HG02981 (cell line): ENCODE data around the gene BGN.

ENCODE experiments used
- ATAC-seq: cut with Tn5 transposase; IDR thresholded peaks from one replicate; pipeline ENCODE4 v1.9.1; 2021; ENCODE audit warnings: mild to moderate bottlenecking, moderate library complexity; ENCODE audit not compliant: unreplicated experiment

Gene BGN

GRCh38 chrX:153502796-153503195 lies 8.0 kb downstream of the BGN start:
- no peak for ATAC-seq

GRCh38 chrX:153504445-153505016 lies 9.8 kb downstream of the BGN start:
- ATAC-seq: no peak

DNA sequence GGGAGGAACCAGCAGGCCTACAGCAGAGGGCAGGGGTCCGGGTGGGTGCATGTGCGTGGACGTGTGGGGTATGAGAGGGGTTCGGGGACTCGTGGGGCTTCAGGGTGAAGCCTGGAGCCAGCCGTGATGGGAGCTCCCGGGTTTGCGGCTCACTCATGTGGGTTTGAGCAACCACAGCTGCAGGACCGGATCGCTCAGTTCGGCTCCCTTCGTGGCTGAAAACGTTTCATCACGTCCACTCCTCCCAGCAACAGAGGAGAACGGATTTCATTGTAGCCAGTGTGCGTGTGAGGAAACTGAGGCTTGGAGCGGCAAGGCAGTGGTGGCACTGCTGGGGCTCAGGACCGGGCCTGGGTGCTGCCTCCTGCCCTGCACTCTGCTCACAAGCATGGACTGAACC lies 10.6 kb downstream of the BGN start:
- ATAC-seq: no peak

GRCh38 chrX:153507484-153508178 lies 12.9 kb downstream of the BGN start:
- ATAC-seq: peak; percentile 77

GRCh38 chrX:153509592-153509991 lies 14.8 kb downstream of the BGN start:
- no peak for ATAC-seq

DNA sequence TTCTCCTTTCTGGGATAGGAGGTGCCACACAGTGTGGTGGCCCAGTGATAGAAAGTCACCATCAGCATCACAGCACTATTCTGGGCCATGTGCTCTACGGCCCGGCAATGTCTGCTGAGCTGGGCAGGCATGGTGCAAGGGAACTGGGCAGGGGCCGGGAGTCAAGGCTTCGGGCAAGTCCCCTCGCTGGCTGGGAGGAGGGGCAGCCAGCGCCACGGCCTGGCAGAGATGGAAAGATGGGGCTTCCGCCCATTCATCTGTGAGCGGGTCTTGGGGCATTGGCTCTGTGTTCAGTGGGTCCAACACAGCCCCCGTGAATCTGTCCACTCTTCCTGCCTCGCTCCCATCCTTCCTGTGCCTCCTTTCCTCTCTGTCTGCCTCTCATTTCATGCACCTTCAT lies 15.6 kb downstream of the BGN start:
- ATAC-seq: no peak

GRCh38 chrX:153511784-153512500 lies 17.2 kb downstream of the BGN start:
- ATAC-seq: no peak

- no peak for ATAC-seq
Observed at GRCh38 chrX:153512501-153512893, 17.7 kb downstream of the BGN start.

- ATAC-seq: no peak
Observed at GRCh38 chrX:153513265-153513664, 18.5 kb downstream of the BGN start.

DNA sequence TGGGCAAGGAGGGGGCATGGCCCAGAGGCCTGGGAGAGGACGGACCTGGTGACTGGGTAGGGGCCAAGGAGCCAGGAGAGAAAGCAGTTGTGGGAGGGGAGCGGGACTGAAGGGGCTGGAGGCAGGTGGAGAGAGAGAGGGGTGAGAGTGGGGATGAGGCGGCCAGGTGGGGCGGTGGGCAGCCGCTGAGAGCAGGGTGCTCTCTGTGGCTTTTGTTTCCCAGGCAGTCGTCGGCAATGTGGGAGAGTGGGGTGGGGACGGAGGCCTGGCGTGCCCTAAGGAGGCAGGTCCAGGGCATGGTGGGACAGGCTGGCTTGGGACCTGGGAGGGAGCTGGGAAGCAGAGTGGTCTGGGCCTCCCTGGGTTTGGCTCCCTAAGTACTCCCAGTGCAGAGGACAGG lies 19.5 kb downstream of the BGN start:
- ATAC-seq: no peak

- ATAC-seq: no peak
Observed at GRCh38 chrX:153515435-153515834, 20.7 kb downstream of the BGN start.

- ATAC-seq: no peak
Observed at GRCh38 chrX:153516073-153516472, 21.3 kb downstream of the BGN start.

DNA sequence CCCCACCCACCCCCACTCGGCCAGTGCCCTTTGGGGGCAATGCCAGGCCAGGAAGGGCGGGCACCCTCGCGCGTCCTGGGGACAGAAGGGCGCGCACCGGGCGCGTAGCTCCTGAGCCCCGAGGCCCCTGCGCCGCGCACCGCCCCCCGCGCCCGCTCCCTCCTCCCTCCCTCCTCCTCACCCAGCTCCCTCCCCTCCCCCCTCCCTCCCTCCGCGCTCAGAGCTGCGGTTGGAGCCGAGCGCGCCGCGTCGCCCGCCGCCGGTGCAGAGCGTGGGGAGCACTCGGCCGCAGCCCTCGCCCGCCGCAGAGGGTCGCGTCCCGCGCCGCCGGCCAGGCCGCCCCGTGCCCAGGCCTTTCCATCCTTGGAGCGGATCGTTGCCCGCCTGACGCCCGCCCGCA lies 22.6 kb downstream of the BGN start, which contains the start of gene ATP2B3:
Gene ATP2B3, plus strand, starts transcription at position 220 of the 400 bp plus-strand sequence. CDS start 18,606 bp downstream, outside the sequence.
- ATAC-seq: no peak

GRCh38 chrX:153517946-153518834 lies 23.4 kb downstream of the BGN start:
- no peak for ATAC-seq

- ATAC-seq: no peak
Observed at GRCh38 chrX:153519569-153520286, 24.9 kb downstream of the BGN start.

DNA sequence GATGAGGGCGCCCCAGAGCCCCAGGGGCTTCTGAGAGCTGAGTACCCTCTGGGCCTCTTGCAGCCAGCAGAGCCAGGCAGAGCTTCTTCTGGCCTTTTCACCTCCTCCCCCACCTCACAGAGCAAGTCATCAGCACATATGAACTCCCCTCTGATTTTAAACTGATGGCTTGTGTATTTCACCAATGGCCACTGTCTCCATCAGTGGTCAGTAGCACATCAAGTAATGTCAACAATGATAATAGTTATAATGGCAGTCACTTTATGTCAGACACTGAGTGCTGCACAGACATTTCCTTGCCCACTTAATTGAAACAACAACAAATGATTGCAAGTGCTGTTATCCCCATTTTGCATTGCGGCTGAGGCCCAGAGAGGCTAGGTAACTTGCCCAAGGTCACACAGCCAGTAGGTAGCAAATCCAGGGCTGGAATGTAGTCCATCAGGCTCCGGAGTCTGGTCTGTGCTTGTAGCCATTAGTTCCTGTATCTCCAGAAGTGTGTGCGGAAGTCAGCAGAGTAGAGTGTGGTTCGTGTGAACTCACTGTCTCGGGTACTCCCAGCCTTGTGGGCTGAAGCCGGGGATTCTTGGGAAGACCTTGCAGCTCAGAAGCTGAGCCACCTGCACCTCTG lies 25.6 kb downstream of the BGN start:
- ATAC-seq: no peak

DNA sequence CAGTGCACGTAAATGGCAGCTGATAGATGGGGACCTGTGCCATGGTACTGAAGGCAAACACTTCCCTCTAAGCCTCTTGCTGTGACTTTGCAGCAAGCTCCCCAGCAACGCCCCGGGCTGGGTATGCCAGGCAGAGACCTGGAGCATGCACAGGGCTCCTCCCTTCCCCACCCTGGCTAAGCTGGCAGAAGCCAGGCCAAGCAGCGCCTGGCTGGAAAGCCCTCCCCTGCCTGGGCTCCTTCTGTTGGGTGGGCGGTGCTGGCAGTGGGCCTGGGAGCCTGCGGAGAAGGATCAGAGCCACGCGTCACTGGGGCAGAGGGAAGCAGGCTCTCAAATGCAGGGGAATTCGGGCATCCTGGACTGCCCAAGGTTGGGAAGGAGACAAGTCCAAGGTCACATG lies 26.3 kb downstream of the BGN start:
- no peak for ATAC-seq

DNA sequence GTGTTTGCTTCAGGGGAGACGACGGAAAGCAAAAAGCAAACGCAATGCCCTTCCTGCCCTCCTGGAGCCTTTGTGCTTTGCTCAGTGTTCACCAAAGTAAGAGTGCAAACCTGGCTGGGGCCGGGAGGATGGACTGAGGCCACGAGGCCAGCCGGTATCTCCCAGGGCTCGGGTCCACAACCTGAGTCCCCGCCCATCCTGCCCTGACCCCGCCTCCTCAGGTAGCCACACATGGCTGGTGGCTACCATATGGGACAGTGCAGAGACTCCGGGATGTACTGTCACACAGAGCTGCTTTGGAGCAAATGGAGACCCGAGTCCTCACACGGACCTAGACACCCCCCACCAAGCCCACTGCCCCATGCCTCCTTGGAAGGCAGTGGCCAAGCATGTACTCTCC lies 27.5 kb downstream of the BGN start:
- ATAC-seq: no peak

- no peak for ATAC-seq
Observed at GRCh38 chrX:153523269-153523668, 28.5 kb downstream of the BGN start.

GRCh38 chrX:153524234-153524633 lies 29.5 kb downstream of the BGN start:
- ATAC-seq: no peak
